UCSD-AML1 (cell line): ENCODE measurements around the gene MNX1.

ENCODE experiments used
- DNase-seq: peaks from one replicate; lab custom pipeline; 2025; ENCODE audit not compliant: unreplicated experiment; lab: John Stamatoyannopoulos, UW

Gene MNX1

GRCh38 chr7:157016352-157017041 is 6.0 kb upstream of the MNX1 start:
- DNase-seq: no peak

- DNase-seq: no peak
Observed at GRCh38 chr7:157016024-157016351, 5.5 kb upstream of the MNX1 start.

- DNase-seq: no peak
Observed at GRCh38 chr7:157014635-157015555, 4.4 kb upstream of the MNX1 start.

- no peak for DNase-seq
Observed at GRCh38 chr7:157013602-157014549, 3.4 kb upstream of the MNX1 start.

GRCh38 chr7:157013101-157013500 is 2.6 kb upstream of the MNX1 start:
- no peak for DNase-seq

- no peak for DNase-seq
Observed at GRCh38 chr7:157012113-157012547, 1.7 kb upstream of the MNX1 start.

- no peak for DNase-seq
Observed at GRCh38 chr7:157011333-157012112, 1.1 kb upstream of the MNX1 start.

- no peak for DNase-seq
Observed at GRCh38 chr7:157009778-157010587, 480 bp downstream of the MNX1 start.

- no peak for DNase-seq
Observed at GRCh38 chr7:157009170-157009777, 1.2 kb downstream of the MNX1 start.

- DNase-seq: no peak
Observed at GRCh38 chr7:157008206-157009169, 2.0 kb downstream of the MNX1 start.

- DNase-seq: no peak
Observed at GRCh38 chr7:157007470-157008066, 2.9 kb downstream of the MNX1 start.

GRCh38 chr7:157006829-157007469 is 3.5 kb downstream of the MNX1 start:
- no peak for DNase-seq

GRCh38 chr7:157006205-157006747 is 4.2 kb downstream of the MNX1 start:
- no peak for DNase-seq

GRCh38 chr7:157005456-157006204 is 4.8 kb downstream of the MNX1 start:
- DNase-seq: no peak

GRCh38 chr7:157004521-157005455 is 5.7 kb downstream of the MNX1 start:
- DNase-seq: no peak
